Suppressor macrophage (primary cell): ENCODE measurements around the gene EFNB3.

Experiments used
- DNase-seq, 4 experiments: peaks; one replicate each; pipeline ENCODE4 v3.0.0-alpha.2; 2020 to 2022
- total RNA-seq, 17 experiments: gene quantifications; one replicate each; lab custom pipeline; 2026; ENCODE audit warnings: mixed read lengths in 6 of 17, inconsistent platforms in 3 of 17; lab: John Stamatoyannopoulos, UW

EFNB3 gene, protein sequence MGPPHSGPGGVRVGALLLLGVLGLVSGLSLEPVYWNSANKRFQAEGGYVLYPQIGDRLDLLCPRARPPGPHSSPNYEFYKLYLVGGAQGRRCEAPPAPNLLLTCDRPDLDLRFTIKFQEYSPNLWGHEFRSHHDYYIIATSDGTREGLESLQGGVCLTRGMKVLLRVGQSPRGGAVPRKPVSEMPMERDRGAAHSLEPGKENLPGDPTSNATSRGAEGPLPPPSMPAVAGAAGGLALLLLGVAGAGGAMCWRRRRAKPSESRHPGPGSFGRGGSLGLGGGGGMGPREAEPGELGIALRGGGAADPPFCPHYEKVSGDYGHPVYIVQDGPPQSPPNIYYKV
- total RNA-seq = 0 to 1.8 (median 0) reads per million in 17 experiments

DNA sequence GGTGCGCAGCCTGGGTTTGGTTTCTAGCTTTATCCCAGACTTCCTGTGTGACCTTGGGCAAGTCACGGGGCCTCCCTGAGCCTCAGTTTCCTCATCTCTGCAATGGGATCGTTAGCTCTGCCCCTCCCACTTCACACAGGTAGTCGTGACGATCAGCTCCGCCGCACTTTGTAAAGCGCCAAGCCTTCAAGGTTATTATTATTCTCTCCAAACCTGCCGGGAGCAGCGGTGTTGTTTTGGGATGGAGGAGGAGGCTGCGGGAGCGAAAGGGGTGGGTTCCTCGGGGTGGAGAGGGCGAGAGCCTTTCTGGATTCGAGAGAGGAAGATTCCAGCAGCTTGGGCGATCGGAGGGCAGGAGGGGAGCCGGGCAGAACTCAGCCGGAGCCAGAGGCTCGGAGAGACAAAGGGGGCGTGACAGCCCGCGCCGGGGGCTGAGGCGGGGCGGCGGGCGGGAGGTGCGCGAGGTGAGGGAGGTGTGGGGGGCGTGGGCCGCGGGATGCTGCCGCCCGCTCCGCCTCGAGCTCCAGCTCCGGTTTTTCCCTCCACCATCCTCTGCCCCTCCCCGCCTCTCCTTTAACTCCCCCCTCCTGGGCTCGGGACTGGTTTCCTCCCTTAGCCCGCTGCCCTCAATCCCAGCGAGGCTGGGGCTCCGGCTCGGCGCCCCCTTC lies at the start of gene EFNB3:
TSS of gene EFNB3 (plus strand) at position 602 of the 668 bp plus-strand sequence. CDS start 397 bp downstream, outside the sequence.
- DNase-seq = no peak

DNA sequence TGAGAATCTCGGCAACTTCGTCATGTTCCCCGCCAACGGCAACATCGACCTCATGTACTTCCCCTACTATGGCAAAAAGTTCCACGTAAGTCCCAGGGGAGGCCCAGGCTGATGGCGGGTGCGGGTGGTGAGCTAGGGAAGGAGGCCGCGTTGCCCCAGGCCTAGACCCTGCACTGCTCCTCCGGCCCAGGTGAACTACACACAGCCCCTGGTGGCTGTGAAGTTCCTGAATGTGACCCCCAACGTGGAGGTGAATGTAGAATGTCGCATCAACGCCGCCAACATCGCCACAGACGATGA lies 49.5 kb upstream of the EFNB3 start:
- DNase-seq = no peak

DNA sequence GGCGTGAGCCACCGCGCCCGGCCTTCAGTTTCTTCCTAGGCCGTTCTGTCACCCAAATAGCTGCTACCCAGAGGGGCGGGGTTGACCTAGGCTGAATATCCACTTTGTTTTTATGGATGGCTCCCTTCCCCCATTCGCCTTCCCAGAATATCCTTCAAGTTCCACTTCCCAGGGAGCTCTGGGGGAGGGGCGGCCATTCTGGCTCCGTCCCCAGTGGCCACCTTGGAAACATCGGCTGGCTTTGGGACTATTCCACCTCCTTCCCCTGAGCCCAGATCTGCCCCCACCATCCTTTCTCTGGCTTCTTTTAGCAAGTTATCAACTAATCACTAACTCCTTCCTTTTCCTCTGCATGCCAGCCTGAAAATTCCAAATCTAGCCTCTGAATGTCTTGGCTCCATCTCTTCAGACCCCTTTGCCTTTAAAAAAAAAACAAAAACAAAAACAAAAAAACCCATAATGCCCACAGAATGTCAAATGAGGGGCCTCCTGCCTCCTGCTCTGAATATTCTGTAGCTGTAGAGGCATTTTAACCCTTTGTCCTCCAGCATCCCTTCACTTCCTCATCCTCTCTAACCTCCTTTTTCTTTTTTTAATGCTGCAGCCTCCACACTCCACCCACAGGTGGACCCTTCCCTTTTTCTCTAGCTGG lies 47.9 kb upstream of the EFNB3 start:
- peak in 1 of 4 experiments; percentile 27 for DNase-seq

DNA sequence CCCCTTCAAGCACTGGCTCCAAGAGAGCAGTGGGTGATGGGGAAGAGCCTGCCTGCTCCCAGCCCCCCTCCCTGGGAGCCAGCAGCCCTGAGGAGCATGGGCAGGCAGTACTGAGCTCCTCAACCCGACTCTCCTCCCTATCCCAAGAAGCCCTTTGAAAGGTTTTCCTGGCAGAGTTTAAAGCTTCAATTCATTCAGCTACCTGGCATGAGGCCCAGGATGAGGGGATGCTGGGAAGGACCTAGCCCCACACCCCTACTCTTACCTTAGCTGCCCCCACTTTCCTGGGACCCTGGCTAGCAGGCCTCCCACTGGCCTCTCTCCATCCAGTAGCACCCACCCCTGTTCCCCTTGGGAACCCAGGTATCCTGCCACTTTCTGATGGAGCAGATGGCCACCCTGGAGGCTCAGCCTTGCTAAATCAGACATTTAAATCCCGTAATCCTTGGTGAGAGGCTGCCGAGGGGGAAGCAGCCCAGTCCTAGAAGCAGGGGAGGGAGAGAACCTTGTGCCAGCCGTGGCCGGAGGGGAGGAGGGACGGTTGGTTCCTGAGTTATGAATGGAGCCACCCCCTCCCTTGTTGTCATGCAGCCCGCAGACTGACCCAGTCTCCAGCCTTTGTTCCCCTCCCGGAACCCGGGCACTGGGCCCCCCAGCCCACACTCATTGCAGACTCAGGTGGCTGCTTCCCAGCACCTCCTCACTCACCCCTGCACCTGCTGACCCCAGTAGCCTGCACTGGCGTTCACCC lies 37.2 kb upstream of the EFNB3 start:
- DNase-seq = no peak

DNA sequence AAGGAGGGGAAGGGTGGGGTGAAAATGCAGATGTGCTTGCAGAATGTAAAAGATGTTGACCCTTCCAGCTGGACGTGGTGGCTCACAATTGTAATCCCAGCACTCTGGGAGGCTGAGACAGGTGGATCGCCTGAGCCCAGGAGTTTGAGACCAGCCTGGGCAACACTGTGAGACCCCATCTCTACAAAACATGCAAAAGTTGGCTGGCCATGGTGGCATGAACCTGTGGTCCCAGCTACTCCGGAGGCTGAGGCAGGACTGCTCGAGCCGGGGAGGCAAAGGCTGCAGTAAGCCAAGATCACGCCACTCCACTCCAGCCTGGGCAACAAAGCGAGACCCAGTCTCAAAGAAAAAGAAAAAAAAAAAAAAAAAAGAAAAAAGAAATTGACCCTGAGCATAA lies 36.5 kb upstream of the EFNB3 start:
- DNase-seq = no peak

DNA sequence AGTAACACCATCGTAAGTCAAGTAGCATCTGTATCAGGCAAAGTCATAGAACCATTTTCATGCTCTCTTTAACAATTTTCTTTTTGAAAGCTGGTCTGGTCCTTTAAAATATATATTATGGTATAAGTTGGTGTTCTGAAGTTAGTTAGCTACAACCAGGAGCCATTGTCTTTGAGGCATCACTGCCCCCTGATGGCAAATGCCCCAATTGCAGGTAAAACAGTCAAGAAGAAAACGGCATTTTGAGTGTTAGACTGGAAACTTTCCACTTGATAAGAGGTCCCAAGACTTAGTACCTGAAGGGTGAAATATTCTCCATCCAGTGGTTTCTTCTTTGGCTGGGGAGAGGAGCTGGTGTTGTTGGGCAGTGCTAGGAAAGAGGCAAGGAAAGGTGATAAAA lies 31.8 kb upstream of the EFNB3 start:
- DNase-seq = peak; percentile 51 to 61 (median 58)

DNA sequence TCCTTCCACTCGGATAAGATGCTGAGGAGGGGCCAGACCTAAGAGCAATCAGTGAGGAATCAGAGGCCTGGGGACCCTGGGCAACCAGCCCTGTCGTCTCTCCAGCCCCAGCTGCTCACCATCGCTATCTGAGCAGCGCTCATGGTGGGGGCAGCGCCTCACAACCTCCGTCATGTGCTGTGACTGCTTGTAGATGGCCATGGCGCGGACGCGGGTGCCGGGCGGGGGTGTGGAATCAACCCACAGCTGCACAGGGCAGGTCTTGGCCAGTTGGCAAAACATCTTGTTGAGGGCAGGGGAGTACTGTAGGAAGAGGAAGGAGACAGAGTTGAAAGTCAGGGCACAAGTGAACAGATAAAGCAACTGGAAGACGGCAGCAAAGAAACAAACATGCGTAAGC lies 30.1 kb upstream of the EFNB3 start:
- no peak for DNase-seq

DNA sequence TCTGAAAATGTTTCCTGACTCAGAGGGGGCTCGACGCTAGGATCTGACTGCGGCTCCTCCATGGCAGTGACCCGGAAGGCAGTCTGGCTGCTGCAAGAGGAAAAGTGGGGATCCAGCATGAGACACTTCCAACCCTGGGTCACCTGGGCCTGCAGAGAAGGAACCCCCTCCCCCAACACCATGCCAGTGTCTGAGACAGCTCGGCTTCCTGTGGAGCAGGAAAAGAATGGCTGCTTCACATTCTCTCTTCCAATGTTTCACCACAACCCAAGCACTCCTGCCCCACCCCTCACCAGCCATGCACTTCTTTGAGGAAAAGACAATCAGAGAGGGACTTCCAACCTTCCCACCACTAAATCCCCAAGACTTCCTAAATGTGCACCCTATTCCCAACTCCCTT lies 28.5 kb upstream of the EFNB3 start:
- no peak for DNase-seq

DNA sequence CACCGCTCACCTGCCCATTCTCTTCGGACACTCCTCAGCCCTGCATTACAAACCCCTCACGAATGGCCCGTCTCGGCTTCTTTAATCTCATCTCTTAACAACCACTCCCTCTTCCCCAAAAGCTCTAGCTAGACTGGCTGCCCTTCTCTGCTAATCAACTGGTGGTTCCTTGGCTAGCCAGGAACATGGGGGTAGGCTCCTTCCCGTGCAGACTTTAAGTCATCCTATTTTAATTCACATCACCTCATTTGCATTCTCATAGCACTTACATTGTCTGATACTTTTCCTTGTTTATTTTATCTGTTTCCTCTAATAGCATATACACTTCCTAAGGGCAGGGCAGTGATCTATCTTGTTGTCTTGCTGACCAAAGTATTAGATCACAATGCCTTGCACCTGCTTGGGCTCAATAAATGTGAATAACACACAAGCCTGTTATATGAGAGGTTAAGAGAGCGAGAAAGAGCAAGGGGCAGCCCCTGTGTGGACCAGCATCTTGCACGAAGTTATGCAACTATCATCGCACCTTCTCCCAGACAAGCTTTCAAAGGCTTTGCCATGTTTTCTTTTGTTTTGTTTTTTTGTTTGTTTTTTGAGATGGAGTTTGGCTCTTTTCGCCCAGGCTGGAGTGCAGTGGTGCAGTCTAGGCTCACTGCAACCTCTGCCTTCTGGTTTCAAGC lies 27.5 kb upstream of the EFNB3 start:
- DNase-seq = no peak

DNA sequence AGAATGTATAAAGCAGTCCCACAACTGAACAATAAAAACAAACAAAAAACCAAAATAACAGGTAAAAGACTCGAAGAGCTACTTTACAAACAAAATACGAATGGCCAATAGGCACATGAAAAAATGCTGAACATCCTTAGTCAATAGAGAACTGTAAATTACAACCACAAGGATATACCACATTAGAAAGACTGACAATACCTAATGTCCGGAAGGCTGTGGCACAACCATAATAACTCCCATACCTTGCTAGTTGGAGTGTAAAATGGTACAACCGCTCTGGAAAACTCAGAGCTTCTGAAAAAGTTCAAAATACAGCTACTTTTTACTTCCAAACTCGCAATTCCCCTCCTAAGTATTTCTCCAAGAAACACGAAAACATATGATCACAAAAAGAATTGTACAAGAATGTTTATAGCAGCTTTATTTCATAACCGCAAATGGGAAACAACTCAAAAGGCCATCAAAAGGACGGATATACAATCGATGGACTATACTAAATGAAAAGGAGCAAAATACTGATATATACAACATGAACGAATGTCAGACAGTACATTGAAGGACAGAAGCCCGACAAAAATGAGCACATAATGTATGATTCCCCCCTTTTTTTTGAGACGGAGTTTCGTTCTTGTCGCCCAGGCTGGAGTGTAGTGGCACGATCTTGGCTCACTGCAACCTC lies 20.0 kb upstream of the EFNB3 start:
- no peak for DNase-seq

DNA sequence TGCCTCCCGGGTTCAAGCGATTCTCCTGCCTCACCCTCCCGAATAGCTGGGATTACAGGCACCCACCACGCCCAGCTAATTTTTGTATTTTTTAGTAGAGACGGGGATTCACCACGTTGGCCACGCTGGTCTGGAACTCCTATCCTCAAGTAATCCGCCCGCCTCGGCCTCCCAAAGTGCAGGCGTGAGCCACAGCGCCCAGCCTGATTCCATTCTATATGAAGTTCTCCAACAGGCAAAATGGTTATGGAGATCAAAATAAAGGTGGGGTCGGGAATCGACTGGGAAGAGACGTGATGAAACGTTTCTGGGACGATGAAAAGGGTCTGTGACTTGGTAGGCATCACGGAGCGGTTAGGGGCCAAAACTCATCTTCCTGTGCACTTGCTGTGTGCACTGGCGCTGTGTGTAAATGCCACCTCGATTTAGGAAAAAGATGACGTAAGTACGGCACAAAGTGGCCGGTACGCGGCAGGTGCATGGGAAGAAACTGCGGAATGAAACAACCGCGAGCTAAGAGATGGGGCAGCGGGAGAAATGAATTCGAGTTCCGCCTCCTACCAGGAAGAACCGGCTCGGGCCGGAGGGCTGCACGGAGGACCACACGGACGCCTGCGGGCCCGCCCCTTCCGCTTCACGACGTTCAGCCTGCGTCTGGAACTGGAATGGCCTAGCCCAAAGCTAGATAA lies 19.3 kb upstream of the EFNB3 start:
- peak; percentile 97 to 98 (median 98) for DNase-seq

DNA sequence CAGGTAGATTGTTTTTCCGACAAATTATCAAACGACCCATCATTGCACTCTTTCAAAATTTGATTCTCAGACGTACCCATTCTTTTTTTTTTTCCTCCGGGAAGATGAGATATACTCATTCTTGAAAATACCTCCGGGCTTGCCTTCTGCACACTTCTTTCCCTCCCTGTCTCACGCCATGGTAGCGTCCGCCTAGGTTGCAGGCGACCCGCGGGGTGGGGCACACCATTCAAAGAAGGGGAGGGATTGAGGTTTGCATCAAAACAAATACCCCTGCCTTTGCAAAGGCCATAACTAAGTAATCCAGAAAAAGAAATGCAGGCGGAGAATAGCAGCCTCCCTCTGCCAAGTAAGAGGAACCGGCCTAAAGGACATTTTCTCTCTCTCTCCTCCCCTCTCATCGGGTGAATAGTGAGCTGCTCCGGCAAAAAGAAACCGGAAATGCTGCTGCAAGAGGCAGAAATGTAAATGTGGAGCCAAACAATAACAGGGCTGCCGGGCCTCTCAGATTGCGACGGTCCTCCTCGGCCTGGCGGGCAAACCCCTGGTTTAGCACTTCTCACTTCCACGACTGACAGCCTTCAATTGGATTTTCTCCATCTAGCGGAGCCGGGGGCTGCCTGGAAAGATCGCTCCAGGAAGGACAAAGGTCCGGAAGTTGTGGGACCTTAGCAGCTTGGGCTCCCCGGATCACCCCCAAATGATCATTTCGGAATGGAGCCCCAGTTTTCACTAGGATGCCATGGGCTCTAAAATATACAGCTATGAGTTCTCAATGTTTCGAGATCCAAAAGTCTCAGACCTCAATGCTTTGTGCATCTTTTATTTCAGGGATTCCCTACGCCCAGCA lies 18.6 kb upstream of the EFNB3 start:
- peak; percentile 80 to 91 (median 88) for DNase-seq

DNA sequence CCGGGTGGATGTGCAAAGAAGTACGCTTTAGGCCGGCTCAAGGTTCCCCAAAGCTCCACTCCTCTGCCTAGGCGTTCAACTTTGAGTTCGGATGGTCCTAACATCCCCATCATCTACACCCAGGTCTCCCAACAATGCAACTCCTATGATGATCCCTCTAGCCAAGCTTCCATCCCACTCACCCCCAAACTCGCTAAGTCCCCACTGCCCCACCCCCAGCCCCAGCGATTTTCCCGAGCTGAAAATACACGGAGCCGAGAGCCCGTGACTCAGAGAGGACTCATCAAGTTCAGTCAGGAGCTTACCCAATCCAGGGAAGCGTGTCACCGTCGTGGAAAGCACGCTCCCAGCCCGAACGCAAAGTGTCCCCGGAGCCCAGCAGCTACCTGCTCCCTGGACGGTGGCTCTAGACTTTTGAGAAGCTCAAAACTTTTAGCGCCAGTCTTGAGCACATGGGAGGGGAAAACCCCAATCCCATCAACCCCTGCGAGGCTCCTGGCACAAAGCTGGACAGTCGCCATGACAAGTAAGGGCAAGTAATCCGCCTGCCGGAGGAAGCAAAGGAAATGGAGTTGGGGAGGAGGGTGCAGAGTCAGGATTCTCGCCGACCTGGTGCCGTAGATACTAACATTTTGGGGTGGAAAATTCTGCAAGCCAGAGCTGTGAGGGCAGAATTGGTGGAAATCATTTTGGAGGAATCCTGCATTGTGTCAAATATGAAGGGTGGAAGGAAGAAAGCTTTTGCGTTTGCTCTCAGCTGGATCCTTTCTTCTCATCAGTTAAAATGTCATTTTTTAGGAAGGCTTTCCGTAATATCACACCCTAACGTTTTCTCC lies 17.7 kb upstream of the EFNB3 start, which contains the start of gene TP53:
TSS of gene TP53 (minus strand) at position 419 of the 836 bp plus-strand sequence. CDS start 10,896 bp downstream, outside the sequence.
- DNase-seq = peak; percentile 89 to 95 (median 94)

DNA sequence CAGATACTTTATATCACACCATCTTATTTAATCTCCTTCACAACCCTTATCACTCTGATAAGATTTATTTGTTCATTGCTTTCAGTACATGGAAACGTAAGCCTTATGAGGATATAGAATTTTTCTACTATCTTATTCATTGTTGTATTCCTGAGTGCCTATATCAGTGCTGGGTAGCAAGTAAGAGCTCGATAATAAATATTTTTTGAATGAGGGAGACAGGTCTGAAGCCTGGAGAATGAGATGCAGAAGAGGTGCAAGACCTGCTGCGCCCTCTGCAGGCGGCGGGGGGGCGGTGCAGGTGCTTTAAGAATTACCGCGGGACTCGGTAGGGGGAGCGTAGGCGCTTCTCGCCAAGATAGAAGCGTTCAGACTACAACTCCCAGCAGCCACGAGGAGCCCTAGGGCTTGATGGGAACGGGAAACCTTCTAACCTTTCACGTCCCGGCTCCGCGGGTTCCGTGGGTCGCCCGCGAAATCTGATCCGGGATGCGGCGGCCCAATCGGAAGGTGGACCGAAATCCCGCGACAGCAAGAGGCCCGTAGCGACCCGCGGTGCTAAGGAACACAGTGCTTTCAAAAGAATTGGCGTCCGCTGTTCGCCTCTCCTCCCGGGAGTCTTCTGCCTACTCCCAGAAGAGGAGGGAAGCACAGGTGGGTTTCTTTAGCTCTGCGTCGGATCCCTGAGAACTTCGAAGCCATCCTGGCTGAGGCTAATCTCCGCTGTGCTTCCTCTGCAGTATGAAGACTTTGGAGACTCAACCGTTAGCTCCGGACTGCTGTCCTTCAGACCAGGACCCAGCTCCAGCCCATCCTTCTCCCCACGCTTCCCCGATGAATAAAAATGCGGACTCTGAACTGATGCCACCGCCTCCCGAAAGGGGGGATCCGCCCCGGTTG lies 16.8 kb upstream of the EFNB3 start, which contains the start of gene WRAP53:
TSS of gene WRAP53 (plus strand) at position 570 of the 900 bp plus-strand sequence. CDS start at position 742, 172 bp downstream.
- peak; percentile 97 to 99 (median 98) for DNase-seq

DNA sequence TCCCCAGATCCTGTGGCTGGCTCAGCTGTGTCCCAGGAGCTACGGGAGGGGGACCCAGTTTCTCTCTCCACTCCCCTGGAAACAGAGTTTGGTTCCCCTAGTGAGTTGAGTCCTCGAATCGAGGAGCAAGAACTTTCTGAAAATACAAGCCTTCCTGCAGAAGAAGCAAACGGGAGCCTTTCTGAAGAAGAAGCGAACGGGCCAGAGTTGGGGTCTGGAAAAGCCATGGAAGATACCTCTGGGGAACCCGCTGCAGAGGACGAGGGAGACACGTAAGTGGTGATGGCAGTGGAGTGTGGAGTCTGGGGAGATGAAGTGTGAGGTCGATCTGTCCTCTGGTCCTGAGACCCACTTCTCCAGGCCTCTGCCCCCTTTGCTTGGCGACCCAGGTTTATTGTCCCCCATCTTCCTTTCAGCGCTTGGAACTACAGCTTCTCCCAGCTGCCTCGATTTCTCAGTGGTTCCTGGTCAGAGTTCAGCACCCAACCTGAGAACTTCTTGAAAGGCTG lies 16.1 kb upstream of the EFNB3 start:
- DNase-seq = no peak

DNA sequence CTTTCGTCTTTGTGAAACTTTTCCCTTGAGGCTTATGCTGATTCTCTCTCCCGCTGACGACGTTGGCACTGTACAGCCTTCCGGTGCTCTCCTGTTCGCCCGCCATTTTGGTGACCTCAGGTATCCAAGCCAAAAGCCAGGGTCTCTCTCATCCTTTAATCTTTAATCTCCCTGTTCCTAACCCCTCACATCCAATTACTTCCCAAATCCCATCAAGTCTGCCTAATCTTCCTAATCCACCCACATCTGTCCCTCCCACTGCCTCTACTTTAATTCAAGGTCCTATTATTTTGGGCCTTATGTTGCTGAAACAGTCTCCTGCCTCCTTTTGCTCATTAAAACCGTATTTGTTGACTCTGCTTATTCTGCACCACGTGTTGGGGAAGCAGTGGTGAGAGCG lies 9.4 kb upstream of the EFNB3 start:
- no peak for DNase-seq

DNA sequence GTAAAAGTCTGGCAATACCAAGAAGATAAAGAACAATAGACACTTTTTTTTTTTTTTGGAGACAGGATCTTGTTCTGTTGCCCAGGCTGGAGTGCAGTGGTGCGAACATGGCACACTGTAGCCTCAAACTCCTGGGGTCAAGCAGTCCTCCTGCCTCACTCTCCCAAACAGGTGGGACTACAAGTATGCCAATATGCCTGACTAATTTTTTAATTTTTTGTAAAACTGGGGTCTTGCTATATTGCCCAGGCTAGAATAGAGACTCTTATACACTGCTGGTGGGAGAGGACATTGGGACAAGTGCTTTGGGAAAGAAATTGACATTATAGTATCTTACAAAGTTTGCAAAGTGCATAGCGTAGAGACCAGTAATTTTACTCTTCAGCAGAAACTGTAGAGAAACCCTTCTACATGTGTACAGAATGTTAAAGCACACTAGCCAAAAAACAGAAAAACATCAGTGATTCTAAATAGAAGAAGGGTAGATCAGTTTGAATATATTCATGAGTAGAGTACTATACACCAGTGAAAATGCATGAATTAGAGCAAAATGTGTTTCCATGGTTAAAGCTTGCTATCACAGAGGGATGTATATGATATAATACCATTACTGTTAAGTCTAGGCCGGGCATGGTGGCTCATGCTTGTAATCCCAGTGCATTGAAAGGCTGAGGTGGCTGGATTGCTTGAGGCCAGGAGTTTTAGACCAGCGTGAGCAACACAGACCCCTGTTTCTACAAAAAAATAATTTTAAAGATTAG lies 7.0 kb upstream of the EFNB3 start:
- DNase-seq = no peak
